IPS-NIHi7 (cell line): Measurements from ENCODE around the gene IGHMBP2.

Experiments
- DNase-seq: peaks from one replicate; pipeline ENCODE4 v3.0.0; 2012; ENCODE audit warnings: mixed read lengths; ENCODE audit errors: extremely low spot score

The IGHMBP2 gene

DNA sequence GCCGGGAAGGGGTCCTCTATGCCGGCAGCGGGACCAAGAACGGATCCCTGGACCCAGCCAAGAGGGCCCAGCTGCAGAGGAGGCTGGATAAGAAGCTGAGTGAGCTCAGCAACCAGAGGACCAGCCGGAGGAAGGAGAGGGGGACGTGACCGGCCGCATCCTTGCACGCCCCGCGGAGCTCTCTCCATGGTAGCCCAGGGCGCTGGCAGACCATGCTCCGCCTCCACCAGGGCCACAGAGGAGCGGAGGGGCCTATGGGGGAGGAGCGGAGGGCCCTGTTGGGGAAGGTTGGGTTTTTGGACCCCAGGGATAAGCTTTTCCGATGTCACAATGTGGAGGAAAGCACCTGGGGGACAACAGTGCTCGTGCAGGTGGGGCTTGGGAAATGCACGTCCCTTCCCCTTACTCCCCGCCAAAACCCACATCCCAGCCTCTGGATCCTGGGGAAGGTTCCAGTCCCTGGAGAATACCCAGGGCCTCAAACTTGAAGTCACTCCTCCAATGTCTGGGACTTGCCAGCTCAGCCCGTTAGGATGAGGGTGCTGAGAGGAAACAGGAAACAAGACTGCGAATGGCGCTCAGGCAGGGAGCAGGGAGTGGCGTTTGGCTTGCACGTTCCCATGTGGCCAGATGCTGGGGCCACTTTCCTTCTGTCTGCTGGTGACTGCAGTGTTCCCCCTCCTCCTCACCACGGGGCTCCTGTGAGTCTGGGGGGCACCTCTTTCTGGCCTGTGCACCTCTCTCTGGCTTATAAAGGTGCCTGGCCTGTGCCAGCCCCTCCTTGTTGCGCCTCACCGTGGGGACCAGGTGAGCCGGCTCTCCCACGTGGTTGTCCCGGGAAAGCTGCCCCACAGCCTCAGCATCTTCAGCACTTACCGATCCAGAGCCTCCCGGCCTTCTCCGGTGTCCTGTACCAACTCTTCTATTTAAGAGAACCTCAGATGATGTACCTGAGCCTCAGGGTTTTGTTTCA is 36.2 kb downstream of the IGHMBP2 start:
- no peak for DNase-seq

- no peak for DNase-seq
Observed at GRCh38 chr11:68940651-68941323, 37.1 kb downstream of the IGHMBP2 start.

GRCh38 chr11:68941324-68942094 is 37.8 kb downstream of the IGHMBP2 start:
- DNase-seq: no peak

GRCh38 chr11:68942095-68942620 is 38.5 kb downstream of the IGHMBP2 start:
- no peak for DNase-seq

- no peak for DNase-seq
Observed at GRCh38 chr11:68942751-68943271, 39.1 kb downstream of the IGHMBP2 start.

DNA sequence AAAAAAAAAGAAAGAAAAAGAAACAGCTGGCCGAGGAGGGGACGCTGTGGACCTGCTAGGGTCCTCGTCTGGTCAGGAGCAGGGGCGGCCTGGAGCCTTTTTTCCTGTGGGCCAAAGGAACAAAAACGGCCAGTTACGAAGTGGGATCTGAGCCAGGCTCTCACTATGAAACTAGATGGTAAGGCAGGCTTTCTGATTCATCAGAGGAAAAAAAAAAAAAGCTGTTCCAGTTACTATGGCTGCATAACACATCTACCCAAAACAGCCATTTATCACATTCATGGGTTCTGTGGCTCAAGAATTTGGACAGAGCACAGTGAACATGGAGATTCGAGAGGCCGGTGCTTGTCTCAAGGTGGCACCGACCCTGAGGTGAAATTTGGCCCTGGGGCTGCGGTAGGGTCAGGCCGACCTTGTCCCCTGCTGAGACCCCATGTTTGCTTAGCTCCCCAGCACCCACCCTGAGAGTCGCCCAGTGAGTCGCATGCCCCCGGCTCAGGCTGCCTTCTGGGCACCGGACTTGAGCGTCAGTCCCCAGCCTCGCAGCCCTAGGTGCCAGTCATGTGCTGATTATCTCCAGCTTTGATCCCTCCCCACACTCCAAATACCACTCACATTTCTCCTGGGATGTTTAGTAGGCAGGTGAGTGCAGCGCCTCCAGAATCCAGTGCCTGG is 42.9 kb downstream of the IGHMBP2 start:
- DNase-seq: no peak

- DNase-seq: no peak
Observed at GRCh38 chr11:68947151-68947550, 43.5 kb downstream of the IGHMBP2 start.

- no peak for DNase-seq
Observed at GRCh38 chr11:68948496-68948895, 44.8 kb downstream of the IGHMBP2 start.

DNA sequence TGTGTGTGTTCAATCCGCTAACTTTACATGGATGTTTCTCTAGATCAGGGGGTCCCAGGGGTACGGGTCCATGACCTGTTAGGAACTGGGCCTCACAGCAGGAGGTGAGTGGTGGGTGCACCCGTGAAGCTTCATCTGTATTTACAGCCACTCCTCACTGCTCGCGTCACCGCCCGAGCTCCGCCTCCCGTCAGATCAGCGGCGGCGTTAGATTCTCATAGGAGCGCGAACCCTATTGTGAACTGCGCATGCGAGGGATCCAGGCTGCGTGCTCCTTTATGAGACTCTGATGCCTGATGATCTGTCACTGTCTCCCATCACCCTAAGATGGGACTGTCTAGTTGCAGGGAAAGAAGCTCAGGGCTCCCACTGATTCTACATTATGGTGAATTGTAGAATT is 45.2 kb downstream of the IGHMBP2 start:
- no peak for DNase-seq

GRCh38 chr11:68950270-68950669 is 46.6 kb downstream of the IGHMBP2 start:
- DNase-seq: peak; percentile 83

GRCh38 chr11:68950762-68951161 is 47.1 kb downstream of the IGHMBP2 start:
- no peak for DNase-seq

DNA sequence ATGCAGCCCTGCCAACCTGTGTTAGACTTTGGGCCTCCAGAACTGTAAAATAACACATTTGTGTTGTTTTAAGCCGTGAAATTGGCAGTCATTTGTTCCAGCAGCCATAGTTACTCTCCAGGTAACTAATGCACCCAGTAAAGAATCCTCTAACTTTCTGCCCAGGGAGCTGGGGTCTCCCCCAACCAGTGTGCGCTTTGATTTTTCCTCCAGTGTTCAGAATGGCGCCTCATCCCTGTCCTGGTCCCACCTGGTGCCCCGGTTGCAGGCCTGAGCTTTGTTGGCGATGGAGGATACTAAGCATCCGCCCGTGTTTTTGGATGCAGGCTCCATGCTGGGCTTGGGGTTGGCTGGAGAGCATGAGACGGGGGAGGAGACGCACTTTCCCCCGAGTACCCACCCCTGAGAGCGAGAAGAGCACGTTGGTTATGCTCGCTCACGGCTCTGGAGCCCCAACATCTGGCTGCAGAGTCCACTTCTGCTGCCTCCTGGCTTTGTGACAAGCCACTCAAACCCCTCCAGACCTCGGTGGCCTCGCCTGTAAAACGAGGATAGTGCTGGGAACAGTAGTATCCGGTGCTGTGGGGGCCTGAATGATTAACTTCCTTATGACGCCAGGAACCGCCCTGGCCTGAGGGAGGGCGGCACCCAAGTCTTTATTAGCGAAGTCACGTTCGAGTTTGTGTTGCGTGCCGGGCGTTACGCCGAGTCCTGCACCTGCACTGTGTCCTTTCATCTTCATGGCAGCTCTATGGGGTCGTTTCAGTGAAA is 51.3 kb downstream of the IGHMBP2 start:
- no peak for DNase-seq

- no peak for DNase-seq
Observed at GRCh38 chr11:68955607-68955958, 51.9 kb downstream of the IGHMBP2 start.

GRCh38 chr11:68956142-68956541 is 52.5 kb downstream of the IGHMBP2 start:
- DNase-seq: peak; percentile 87

DNA sequence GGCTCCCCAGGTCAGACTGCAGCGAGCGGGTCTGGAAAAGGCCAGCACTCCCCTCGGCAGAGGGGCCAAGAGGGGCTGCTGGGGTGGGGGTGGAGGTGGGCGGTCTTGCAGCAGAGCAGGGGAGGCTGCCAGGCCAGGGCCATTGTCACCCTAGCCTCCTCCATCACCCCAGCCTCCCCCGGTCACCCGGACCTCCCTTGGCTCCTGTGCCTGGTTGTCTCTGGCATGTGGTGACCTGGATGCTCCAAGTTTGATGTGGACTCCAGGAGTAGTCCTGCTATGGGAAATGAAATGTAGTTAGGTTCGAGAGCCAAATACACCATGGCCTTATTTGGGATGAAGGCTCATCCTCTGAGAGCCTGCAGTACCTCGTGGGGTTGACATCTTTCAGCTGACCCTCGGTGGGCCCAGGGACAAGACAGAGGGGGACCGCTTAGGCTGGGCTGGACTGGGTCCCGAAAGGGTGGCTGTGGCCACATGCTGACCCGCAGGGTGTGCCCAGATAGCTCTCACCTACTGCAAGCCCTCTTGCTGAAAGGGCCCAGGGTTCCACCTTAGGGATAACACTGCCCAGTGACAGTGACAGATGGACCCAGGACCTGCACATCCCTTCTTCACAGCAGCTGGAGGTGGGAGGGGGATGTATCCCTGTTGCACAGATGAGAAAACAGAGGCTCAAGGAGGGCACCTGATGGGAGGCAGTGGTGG is 53.0 kb downstream of the IGHMBP2 start:
- DNase-seq: no peak

DNA sequence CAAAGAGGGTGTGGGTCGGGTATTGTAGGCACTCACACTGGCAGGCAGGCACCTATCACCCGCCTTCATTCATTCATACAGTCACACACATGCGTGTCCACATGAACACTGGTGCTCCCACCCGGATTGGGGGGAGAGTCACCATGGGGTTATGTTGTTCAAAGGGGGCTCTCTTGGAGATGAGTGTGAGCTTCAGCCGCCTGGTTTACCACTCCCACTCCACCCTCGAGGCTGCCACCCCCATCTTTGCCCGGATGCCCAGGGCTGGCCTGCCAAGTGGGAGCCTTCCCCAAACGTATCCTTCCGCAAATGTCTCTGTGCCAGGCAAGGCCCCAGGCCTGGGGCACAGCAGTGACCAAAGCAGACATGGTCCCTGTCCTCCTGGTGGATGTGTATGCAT is 54.5 kb downstream of the IGHMBP2 start:
- no peak for DNase-seq

- DNase-seq: peak; percentile 9
Observed at GRCh38 chr11:68959465-68960293, 56.0 kb downstream of the IGHMBP2 start.

DNA sequence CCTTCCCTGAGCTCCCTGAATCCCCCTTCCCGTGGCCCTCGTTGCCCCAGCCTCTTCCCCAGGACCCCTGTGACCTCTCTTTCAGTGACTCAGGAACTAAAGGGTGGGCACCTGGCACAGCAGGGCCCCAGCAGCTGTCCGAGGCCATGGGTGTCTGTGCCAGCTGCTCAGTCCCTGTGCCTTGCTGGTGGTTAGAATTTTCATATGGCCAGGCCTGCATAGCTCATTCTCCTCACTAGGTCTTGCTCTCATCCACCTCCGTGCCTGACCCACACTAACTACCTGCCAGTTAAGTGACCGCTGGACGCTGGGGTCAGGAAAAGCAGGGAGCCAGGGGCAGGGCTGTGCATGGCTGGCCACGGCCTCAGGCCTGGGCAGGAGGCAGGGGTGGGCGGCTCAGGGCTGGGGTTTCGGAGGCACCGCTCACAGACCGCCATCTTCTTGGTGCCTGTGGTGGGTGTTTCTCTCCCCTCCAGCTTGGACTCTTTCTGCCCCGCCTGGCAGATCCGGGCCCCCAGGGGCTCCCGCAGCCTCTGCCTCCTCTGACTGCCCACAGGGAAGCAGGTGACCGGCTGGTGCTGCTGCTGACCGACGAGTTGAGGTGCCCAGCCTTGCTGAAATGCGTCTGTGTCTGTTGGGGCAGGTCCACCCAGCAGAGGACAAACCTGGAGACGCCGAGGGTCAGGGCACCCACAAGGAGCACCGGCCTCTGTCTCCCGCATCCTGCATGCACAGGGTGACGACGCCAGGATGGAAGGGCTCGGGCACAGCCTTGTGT is 56.8 kb downstream of the IGHMBP2 start:
- peak; percentile 6 for DNase-seq
